MM.1S (cell line): ENCODE data around the gene DOCK4.

Experiments
- DNase-seq: peaks from one replicate; pipeline ENCODE4 v3.0.0-alpha.2; 2015
- H2AFZ ChIP-seq: fragments of 300-600 bp; sonication (generic); 2 replicates; pipeline ENCODE4 v1.6.0; 2016; ENCODE audit warnings: antibody characterized with exemption, low read length
- H3F3A ChIP-seq: fragments of 300-600 bp; sonication (generic); 2 replicates; pipeline ENCODE4 v1.6.1; 2016; ENCODE audit warnings: mild to moderate bottlenecking, antibody characterized with exemption, low read length, moderate library complexity, mixed read lengths; ENCODE audit not compliant: insufficient read depth
- H3K27ac ChIP-seq: fragments of 300-600 bp; sonication (generic); 2 replicates; pipeline ENCODE4 v1.5.1; 2016; ENCODE audit warnings: mild to moderate bottlenecking, low read length
- H3K27me3 ChIP-seq: fragments of 300-600 bp; sonication (generic); replicated peaks from 2 replicates; pipeline ENCODE4 v1.6.0; 2016; ENCODE audit warnings: low read length; ENCODE audit not compliant: insufficient read depth
- H3K36me3 ChIP-seq: fragments of 300-600 bp; sonication (generic); replicated peaks from 2 replicates; pipeline ENCODE4 v1.6.1; 2016; ENCODE audit warnings: mild to moderate bottlenecking, low read length, mixed read lengths; ENCODE audit not compliant: insufficient read depth
- H3K4me1 ChIP-seq: fragments of 300-600 bp; sonication (generic); 2 replicates; pipeline ENCODE4 v1.6.1; 2016; ENCODE audit warnings: low read length, mixed read lengths
- H3K4me2 ChIP-seq: fragments of 300-600 bp; sonication (generic); 2 replicates; pipeline ENCODE4 v1.6.0; 2016; ENCODE audit warnings: low read depth, low read length
- H3K4me3 ChIP-seq: fragments of 300-600 bp; sonication (generic); 2 replicates; pipeline ENCODE4 v1.5.1; 2016; ENCODE audit warnings: low read length, mixed read lengths
- H3K79me2 ChIP-seq: fragments of 300-600 bp; sonication (generic); 2 replicates; pipeline ENCODE4 v1.6.1; 2016; ENCODE audit warnings: mixed run types, low read length, mixed read lengths
- H3K9ac ChIP-seq: fragments of 300-600 bp; sonication (generic); 2 replicates; pipeline ENCODE4 v1.6.1; 2016; ENCODE audit warnings: low read length, mixed read lengths
- H3K9me2 ChIP-seq: fragments of 300-600 bp; sonication (generic); replicated peaks from 2 replicates; pipeline ENCODE4 v1.6.1; 2016; ENCODE audit warnings: mild to moderate bottlenecking, low read length, mixed read lengths; ENCODE audit not compliant: insufficient read depth
- H3K9me3 ChIP-seq: fragments of 300-600 bp; sonication (generic); replicated peaks from 2 replicates; pipeline ENCODE4 v1.6.1; 2016; ENCODE audit warnings: mild to moderate bottlenecking, low read length, mixed read lengths; ENCODE audit not compliant: insufficient read depth
- H4K20me1 ChIP-seq: fragments of 300-600 bp; sonication (generic); 2 replicates; pipeline ENCODE4 v1.6.1; 2016; ENCODE audit warnings: mild to moderate bottlenecking, low read length, moderate library complexity, mixed read lengths; ENCODE audit not compliant: insufficient read depth
- EZH2 ChIP-seq: fragments of 300-600 bp; sonication (generic); optimal IDR thresholded peaks from 2 replicates; pipeline ENCODE3; 2017; ENCODE audit warnings: low read depth, mild to moderate bottlenecking, antibody characterized with exemption, low read length, mixed read lengths
- EZH2phosphoT487 ChIP-seq: fragments of 300-600 bp; sonication (generic); IDR thresholded peaks from 2 replicates; pipeline ENCODE4 v1.6.1; 2018; ENCODE audit warnings: antibody characterized with exemption, low read length
- TF ChIP-seq, protein P1 (sequence below): fragments of 300-600 bp; sonication (generic); IDR thresholded peaks from 2 replicates; pipeline ENCODE4 v1.5.1; 2016; ENCODE audit warnings: antibody characterized with exemption, low read length, mixed read lengths

Gene DOCK4

GRCh38 chr7:112013274-112013673 is 192.9 kb downstream of the DOCK4 start:
- Histone ChIP-seq H3K9me2 (no peaks in the 10 kb centered on the region), H3K9me3 (no peaks in the 10 kb centered on the region), H3K36me3 (no peaks in the 10 kb centered on the region), H2AFZ (no peak overlapping the region), H3K9ac (no peak overlapping the region), H3K79me2 (peaks cover 69% of the 10 kb centered on the region), H3K4me1 (0 out of 2 replicates have a peak, but pooled peaks cover 4% of the 10 kb centered on the region), H3F3A (no peaks in the 10 kb centered on the region), H3K4me3 (no peak overlapping the region), H3K4me2 (no peak overlapping the region), H3K27me3 (no peaks in the 10 kb centered on the region), H4K20me1 (no peaks in the 10 kb centered on the region), H3K27ac (no peak overlapping the region)
- DNase-seq: no peak
- TF ChIP-seq, protein P1, sequence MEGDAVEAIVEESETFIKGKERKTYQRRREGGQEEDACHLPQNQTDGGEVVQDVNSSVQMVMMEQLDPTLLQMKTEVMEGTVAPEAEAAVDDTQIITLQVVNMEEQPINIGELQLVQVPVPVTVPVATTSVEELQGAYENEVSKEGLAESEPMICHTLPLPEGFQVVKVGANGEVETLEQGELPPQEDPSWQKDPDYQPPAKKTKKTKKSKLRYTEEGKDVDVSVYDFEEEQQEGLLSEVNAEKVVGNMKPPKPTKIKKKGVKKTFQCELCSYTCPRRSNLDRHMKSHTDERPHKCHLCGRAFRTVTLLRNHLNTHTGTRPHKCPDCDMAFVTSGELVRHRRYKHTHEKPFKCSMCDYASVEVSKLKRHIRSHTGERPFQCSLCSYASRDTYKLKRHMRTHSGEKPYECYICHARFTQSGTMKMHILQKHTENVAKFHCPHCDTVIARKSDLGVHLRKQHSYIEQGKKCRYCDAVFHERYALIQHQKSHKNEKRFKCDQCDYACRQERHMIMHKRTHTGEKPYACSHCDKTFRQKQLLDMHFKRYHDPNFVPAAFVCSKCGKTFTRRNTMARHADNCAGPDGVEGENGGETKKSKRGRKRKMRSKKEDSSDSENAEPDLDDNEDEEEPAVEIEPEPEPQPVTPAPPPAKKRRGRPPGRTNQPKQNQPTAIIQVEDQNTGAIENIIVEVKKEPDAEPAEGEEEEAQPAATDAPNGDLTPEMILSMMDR: no peak
- TF ChIP-seq EZH2 (no peak), EZH2phosphoT487 (no peak)

DNA sequence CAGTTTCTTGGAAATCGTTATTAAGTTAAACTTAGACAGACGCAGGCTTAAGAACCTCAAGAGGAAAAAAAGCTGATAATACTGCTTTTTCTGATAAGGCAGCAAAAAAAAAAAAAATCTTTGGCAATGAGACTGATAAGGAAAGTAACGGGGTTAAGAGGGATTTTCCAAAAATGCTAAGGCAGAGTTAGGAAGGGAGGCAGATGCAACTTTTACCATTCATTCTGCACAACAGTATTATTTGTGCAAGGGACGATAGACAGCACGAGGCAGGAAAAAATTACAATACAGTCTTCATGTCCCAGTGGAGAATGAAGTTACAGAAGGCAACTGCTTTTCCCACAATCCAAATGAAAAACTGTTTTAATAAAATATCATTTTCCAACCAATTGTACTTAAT is 194.0 kb downstream of the DOCK4 start:
- H3K9ac ChIP-seq: no peak overlapping the region
- H3K27ac ChIP-seq: no peak overlapping the region
- peaks cover 72% of the 10 kb centered on the region for H3K79me2 ChIP-seq
- H3K27me3 ChIP-seq: no peaks in the 10 kb centered on the region
- H2AFZ ChIP-seq: no peak overlapping the region
- H3K9me3 ChIP-seq: no peaks in the 10 kb centered on the region
- H3K9me2 ChIP-seq: no peaks in the 10 kb centered on the region
- TF ChIP-seq EZH2phosphoT487 (no peak), EZH2 (no peak)
- TF ChIP-seq, protein P1: no peak
- no peaks in the 10 kb centered on the region for H4K20me1 ChIP-seq
- 0 out of 2 replicates have a peak, but pooled peaks cover 4% of the 10 kb centered on the region for H3K4me1 ChIP-seq
- DNase-seq: no peak
- H3K4me3 ChIP-seq: no peak overlapping the region
- H3K36me3 ChIP-seq: no peaks in the 10 kb centered on the region
- H3K4me2 ChIP-seq: no peak overlapping the region
- H3F3A ChIP-seq: no peaks in the 10 kb centered on the region

GRCh38 chr7:112010994-112011393 is 195.2 kb downstream of the DOCK4 start:
- Histone ChIP-seq H3K9me3 (no peaks in the 10 kb centered on the region), H3K27ac (no peak overlapping the region), H2AFZ (no peak overlapping the region), H3K9ac (no peak overlapping the region), H4K20me1 (no peaks in the 10 kb centered on the region), H3K79me2 (peaks cover 80% of the 10 kb centered on the region), H3K4me1 (0 out of 2 replicates have a peak, but pooled peaks cover 4% of the 10 kb centered on the region), H3K27me3 (no peaks in the 10 kb centered on the region), H3K36me3 (no peaks in the 10 kb centered on the region), H3K4me2 (no peak overlapping the region), H3K4me3 (no peak overlapping the region), H3K9me2 (no peaks in the 10 kb centered on the region), H3F3A (no peaks in the 10 kb centered on the region)
- DNase-seq: no peak
- TF ChIP-seq EZH2phosphoT487 (no peak), EZH2 (no peak)
- TF ChIP-seq, protein P1: no peak
